Endothelial cell (in vitro differentiated cells): ENCODE measurements around the gene CINP. TPM values are rescaled to one million over a fixed set of nuclear protein-coding genes. Genes with fewer than 3 reads are reported as not detected.
A peak's percentile ranks its signal among the peaks of the same experiment; 100 is the strongest.

Experiments used
- DNase-seq: peaks from one replicate; pipeline ENCODE4 v3.0.0; 2021; ENCODE audit warnings: low spot score
- H3K27ac Mint-ChIP-seq: one replicate; pipeline ENCODE4 v1.8.0; 2021; ENCODE audit warnings: mixed read lengths, inconsistent platforms; ENCODE audit not compliant: unreplicated experiment
- H3K27me3 Mint-ChIP-seq: one replicate; pipeline ENCODE4 v1.8.0; 2021; ENCODE audit warnings: mild to moderate bottlenecking, moderate library complexity, mixed read lengths, inconsistent platforms; ENCODE audit not compliant: unreplicated experiment
- H3K36me3 Mint-ChIP-seq: one replicate; pipeline ENCODE4 v1.8.0; 2021; ENCODE audit warnings: mild to moderate bottlenecking, low read depth, mixed read lengths, inconsistent platforms; ENCODE audit not compliant: unreplicated experiment
- H3K4me1 Mint-ChIP-seq: one replicate; pipeline ENCODE4 v1.8.0; 2021; ENCODE audit warnings: mild to moderate bottlenecking, mixed read lengths, inconsistent platforms; ENCODE audit not compliant: unreplicated experiment
- H3K4me3 Mint-ChIP-seq: one replicate; pipeline ENCODE4 v1.8.0; 2021; ENCODE audit warnings: mild to moderate bottlenecking, mixed read lengths, inconsistent platforms; ENCODE audit not compliant: unreplicated experiment
- H3K9me3 Mint-ChIP-seq: one replicate; pipeline ENCODE4 v1.8.0; 2021; ENCODE audit warnings: mixed read lengths, inconsistent platforms; ENCODE audit not compliant: unreplicated experiment
- total RNA-seq: library from RNA; stranded (reverse); fragmentation: NEBNext Ultra II Directional; extraction: Animal tissue kit (Norgen Biotek cat#: 25700); gene quantifications from one replicate; pipeline ENCODE4 v1.2.1, GENCODE V29; 2021; ENCODE audit not compliant: unreplicated experiment
- TF ChIP-seq, protein P1 (sequence below): fragments of 200-600 bp; sonication (generic); IDR thresholded peaks from one replicate; pipeline ENCODE4 v1.5.0; 2021; ENCODE audit warnings: antibody characterized with exemption; ENCODE audit not compliant: unreplicated experiment

The CINP gene
- total RNA-seq, 1 donor from 2014 or later, result 26.1 TPM

DNA sequence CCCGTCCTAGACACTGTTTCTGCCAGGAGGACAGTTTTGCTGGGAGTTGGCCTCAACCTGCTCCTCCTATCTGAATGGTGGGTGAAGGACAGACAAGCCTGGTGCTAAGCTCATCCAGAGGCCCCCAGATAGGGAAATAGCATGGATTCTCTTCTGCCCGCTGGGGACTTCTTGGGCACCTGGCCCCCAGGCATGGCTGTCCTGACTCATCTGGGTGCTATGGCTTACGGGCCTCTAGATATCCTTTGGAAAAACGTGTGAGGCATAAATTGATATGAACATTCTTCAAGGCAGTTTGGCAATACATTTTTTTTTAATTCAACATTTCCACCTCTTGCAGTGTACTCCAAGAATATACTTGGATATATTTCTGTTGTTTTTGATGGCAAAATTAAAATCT lies 8.7 kb upstream of the CINP start:
- H3K9me3 Mint-ChIP-seq, result no peaks in the 10 kb centered on the region
- TF ChIP-seq, protein P1, sequence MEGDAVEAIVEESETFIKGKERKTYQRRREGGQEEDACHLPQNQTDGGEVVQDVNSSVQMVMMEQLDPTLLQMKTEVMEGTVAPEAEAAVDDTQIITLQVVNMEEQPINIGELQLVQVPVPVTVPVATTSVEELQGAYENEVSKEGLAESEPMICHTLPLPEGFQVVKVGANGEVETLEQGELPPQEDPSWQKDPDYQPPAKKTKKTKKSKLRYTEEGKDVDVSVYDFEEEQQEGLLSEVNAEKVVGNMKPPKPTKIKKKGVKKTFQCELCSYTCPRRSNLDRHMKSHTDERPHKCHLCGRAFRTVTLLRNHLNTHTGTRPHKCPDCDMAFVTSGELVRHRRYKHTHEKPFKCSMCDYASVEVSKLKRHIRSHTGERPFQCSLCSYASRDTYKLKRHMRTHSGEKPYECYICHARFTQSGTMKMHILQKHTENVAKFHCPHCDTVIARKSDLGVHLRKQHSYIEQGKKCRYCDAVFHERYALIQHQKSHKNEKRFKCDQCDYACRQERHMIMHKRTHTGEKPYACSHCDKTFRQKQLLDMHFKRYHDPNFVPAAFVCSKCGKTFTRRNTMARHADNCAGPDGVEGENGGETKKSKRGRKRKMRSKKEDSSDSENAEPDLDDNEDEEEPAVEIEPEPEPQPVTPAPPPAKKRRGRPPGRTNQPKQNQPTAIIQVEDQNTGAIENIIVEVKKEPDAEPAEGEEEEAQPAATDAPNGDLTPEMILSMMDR, result no peak
- peaks cover 5% of the 10 kb centered on the region for H3K27me3 Mint-ChIP-seq
- H3K27ac Mint-ChIP-seq, result peak overlapping the region; percentile 33
- no peak for DNase-seq
- peaks cover 4% of the 10 kb centered on the region for H3K36me3 Mint-ChIP-seq
- H3K4me3 Mint-ChIP-seq, result no peak overlapping the region
- H3K4me1 Mint-ChIP-seq, result peaks cover 12% of the 10 kb centered on the region

DNA sequence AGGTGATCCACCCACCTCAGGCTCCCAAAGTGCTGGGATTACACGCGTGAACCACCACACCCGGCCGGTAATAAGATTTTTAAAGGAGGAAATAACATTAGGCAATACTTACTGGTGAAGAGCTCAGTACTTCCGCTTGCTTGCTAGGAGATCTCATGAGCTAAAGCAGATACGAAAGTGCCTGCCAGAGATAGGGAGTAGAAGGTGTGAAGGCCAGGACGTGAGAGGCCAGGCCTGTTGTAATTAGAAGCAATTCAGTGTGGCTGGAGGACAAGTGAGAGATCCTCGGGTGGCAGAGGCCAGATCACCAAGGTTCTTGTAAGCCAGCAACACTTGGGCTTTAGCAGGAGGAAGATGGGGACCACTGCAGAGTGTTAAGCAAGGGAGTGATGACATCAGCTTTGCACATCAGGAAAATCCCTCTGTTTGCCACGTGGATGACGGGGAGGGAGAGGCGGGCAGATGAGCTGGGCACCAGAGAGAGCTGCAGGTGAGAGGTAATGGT lies 7.7 kb upstream of the CINP start:
- H3K27ac Mint-ChIP-seq, result no peak overlapping the region
- no peak for DNase-seq
- H3K9me3 Mint-ChIP-seq, result no peaks in the 10 kb centered on the region
- no peaks in the 10 kb centered on the region for H3K36me3 Mint-ChIP-seq
- peaks cover 5% of the 10 kb centered on the region for H3K27me3 Mint-ChIP-seq
- H3K4me3 Mint-ChIP-seq, result no peak overlapping the region
- H3K4me1 Mint-ChIP-seq, result peaks cover 3% of the 10 kb centered on the region
- TF ChIP-seq, protein P1, result no peak

GRCh38 chr14:102363182-102363943 lies 673 bp upstream of the CINP start:
- Mint-ChIP-seq H3K36me3 (peaks cover 8% of the 10 kb centered on the region), H3K27ac (peak overlapping the region; percentile 67), H3K9me3 (no peaks in the 10 kb centered on the region), H3K27me3 (peaks cover 3% of the 10 kb centered on the region), H3K4me3 (no peak overlapping the region), H3K4me1 (peaks cover 16% of the 10 kb centered on the region)
- TF ChIP-seq, protein P1, result no peak
- no peak for DNase-seq

GRCh38 chr14:102362084-102362483 lies 606 bp downstream of the CINP start:
- H3K9me3 Mint-ChIP-seq, result no peaks in the 10 kb centered on the region
- DNase-seq, result no peak
- peak overlapping the region; percentile 88 for H3K27ac Mint-ChIP-seq
- H3K4me3 Mint-ChIP-seq, result peak overlapping the region; percentile 95
- H3K27me3 Mint-ChIP-seq, result peaks cover 3% of the 10 kb centered on the region
- peaks cover 13% of the 10 kb centered on the region for H3K36me3 Mint-ChIP-seq
- H3K4me1 Mint-ChIP-seq, result peaks cover 16% of the 10 kb centered on the region
- TF ChIP-seq, protein P1, result no peak

DNA sequence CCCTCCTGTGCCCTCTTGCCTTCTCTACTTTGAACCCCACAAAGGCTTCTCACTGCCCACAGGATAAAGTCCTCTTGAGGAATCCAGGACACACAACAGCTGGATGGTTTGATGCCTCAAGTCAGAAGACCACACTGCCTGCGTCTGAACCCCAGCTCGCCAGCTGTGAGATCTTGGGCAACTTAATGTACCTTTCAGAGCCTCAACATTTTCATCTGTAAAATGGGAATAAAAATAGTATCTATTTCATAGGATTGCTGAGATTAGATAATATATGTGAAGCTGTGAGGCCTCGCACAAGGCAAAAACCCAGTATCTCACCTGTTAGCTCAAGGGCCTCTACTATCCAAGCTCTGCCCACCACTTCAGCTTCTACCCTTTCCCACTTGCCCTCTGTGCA lies 2.3 kb downstream of the CINP start:
- Mint-ChIP-seq H3K36me3 (peaks cover 15% of the 10 kb centered on the region), H3K9me3 (no peaks in the 10 kb centered on the region), H3K27me3 (peaks cover 3% of the 10 kb centered on the region), H3K4me3 (no peak overlapping the region), H3K4me1 (peaks cover 16% of the 10 kb centered on the region), H3K27ac (no peak overlapping the region)
- no peak for DNase-seq
- TF ChIP-seq, protein P1, result no peak
